Middle frontal gyrus (tissue), 1 donor: Measurements from ENCODE around the gene GAREM1.
"Not testable (repeated sequence)": the region's sequence is repeated elsewhere in the genome, so short reads cannot be mapped to it uniquely, and the experiment has no call there.

Source experiments
- DNase-seq: peaks from one replicate; pipeline ENCODE4 v3.0.0-alpha.2; 2015; ENCODE audit warnings: low spot score; ENCODE audit errors: extremely low spot score

The GAREM1 gene

DNA sequence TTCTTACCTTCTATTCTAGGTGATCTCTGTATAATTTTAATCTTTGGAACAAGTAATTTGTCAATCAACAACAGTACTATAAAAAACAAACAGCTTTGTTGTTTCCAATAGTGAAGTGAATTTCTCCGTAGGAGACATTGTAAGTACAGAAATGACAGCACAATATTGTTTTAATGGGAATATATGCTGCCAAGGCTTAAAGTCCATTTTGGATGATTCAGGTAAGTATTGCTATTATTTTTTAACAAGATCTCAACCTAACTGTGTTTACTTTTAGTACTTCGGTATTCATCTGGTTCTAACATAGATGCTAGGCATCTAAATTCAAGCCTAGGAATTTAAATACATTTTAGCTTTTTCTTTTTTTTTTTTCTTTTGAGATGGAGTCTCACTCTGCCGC is 175.1 kb downstream of the GAREM1 start:
- no peak for DNase-seq

- DNase-seq = no peak
Observed at GRCh38 chr18:32293107-32293506, 177.6 kb downstream of the GAREM1 start.

- DNase-seq = not testable (repeated sequence)
Observed at GRCh38 chr18:32291623-32292022, 179.1 kb downstream of the GAREM1 start.

DNA sequence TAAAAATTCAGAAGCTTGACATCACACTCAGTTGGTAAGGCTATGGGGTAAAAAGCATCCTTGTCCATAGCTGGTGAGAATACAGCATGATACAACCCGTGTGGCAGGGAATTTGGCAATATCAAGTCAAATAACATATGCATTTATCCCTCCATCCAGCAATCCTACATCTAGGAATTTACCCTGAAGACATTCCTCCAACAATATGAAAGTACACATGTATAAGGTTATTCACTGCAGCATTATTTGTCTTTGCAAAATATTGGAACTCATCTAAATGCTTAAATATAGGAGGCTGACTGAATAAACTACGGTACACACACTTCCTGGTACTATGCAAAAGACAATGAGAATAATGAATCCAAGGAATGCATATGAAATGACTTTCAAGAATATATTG is 179.9 kb downstream of the GAREM1 start:
- DNase-seq = no peak

DNA sequence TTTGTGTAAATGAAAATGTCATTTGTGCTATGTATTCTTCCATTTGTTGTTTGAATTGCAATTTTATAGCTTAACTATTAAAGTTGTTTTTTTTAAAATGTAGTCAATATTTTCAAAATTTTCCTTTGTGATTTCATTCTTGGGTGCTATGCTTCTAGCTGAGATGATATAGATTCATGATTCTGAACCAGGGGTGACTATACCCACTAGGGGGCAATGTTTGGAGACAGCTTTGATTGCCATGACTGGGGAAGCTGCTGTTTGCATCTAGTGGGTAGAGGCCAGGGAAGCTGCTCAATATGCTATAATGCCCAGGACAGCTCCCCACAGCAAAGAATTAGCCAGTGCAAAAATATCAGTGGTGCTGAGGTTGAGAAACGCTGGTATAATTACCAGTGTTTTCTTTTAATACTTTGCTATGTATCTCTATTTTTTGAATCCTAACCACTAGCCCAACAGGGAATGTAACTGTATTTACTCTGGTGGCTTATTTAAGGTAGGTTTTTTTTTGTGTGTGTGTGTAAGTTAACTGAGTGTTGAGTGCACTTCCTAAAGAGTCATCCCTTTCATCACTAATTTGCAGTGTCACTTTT is 181.1 kb downstream of the GAREM1 start:
- no peak for DNase-seq

- DNase-seq = no peak
Observed at GRCh38 chr18:32287873-32288272, 182.8 kb downstream of the GAREM1 start.

GRCh38 chr18:32287249-32287648 is 183.4 kb downstream of the GAREM1 start:
- DNase-seq = no peak

GRCh38 chr18:32286749-32287148 is 183.9 kb downstream of the GAREM1 start:
- no peak for DNase-seq

DNA sequence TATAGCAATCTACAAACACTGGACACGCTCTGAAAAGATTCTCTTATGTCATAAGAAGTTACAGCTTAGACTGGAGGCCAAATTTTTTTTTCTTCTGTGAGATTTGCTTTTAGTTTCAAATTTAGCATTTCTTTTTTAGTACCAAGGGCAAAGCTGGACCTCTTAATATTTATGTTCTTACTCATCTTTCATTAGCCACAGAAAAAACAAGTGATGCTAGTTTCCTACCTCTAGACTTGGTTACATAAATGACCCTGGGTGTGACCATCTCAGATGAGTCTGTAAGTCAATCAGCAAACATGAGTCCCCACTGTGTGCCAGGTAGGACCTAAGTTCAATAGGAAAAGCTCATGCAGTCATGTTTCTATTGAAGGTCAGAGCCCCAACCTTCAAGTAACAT is 186.4 kb downstream of the GAREM1 start:
- DNase-seq = no peak

GRCh38 chr18:32280911-32281310 is 189.8 kb downstream of the GAREM1 start:
- no peak for DNase-seq

DNA sequence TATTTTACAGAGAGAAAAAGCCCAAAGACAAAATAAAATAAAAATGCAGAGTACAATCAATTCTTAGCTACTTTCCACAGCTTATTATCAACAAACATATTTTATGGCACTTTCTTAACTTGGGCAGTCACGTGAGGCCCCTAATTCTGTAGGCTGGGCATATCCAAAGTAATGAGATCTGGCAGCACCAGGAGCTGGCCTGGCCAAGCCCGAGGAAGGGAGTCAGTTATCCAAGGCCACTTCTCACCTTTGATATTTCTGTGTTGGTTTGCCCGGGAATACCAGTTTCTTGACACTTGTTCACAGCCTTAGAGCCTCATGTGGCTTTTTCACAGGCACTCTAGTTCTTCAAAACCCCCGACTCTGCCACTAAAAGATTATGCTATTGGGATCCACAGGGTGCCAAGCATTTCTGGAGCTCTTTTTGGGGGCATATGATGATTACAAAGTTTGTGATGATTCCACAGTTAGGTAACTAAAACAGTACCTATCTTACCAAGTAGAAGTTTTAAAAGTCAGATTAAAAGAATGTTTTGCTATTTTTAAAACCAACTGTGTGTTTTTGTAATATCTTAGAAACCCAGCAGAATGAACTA is 190.4 kb downstream of the GAREM1 start:
- no peak for DNase-seq

DNA sequence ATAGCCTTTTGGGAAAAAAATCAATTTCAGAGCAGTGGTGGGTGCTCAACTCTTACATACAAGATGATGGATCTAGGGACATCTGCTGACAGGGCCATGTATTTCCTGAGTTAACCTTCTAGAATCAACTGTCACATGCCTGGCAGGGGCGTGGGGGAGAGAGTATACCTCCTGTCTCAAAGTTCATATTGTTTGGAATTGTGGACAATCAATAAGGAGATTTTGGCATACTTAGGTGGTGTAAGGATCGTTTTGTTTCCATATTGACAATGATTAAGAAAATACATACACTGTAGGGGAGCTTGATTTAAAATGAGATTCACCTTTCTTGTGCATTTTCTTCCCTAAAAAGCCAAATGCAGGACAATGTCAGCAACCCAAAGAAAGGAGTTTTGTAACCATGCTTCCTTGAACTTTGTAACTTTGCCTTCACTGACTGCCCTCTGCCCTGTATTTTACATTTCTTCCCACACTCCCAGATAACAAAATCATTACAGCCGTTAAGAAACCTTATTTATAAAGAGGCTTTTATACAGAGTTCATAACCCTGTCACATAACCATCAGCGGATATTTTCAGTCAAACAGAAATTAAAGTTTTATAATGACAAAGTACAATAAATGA is 192.4 kb downstream of the GAREM1 start:
- DNase-seq = no peak

GRCh38 chr18:32277549-32277948 is 193.1 kb downstream of the GAREM1 start:
- no peak for DNase-seq

- DNase-seq = no peak
Observed at GRCh38 chr18:32276906-32277305, 193.8 kb downstream of the GAREM1 start.

DNA sequence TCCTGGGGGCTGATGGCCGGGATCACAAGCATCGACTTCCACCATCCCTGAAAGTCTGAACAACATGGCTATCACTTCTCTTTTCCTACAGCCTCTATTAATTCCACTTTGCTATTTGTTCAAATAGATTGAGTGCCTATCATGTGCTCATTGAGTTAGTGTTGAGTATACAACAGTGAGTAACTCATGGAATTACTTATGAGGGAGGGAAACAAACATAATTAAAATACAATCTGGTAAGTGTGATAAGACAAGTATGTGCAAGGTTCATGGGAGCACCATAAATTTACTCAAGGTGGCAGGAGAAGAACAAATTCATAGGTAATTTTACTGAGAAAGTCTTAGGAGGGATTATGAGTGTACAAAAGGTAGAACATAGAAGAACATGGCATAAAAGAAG is 194.4 kb downstream of the GAREM1 start:
- DNase-seq = no peak

- DNase-seq = no peak
Observed at GRCh38 chr18:32275221-32275620, 195.5 kb downstream of the GAREM1 start.

DNA sequence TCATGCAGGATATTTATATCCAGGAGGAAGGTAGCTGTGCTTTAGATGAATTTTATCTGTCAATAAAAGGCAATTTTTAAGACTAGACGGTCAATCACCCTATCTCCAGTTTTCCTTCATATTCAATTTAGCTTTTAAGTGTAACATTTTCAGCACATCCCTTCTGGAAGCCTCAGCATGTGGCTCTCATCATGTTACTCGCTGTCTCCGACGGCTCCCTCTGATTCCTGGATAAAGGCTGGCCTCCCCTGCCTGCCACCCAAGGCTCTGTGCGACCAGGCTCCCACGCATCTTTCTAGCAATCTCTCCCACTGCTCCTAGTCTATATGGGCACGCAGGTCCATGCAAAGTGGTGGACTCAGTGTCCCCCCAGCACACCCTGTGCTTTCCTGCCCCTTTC is 196.4 kb downstream of the GAREM1 start:
- no peak for DNase-seq

- DNase-seq = no peak
Observed at GRCh38 chr18:32271672-32272208, 198.9 kb downstream of the GAREM1 start.

- DNase-seq = no peak
Observed at GRCh38 chr18:32270341-32270740, 200.3 kb downstream of the GAREM1 start.

- no peak for DNase-seq
Observed at GRCh38 chr18:32267463-32267862, 203.2 kb downstream of the GAREM1 start.

- no peak for DNase-seq
Observed at GRCh38 chr18:32264401-32264800, 206.3 kb downstream of the GAREM1 start.

- DNase-seq = no peak
Observed at GRCh38 chr18:32262092-32262491, 208.6 kb downstream of the GAREM1 start.

DNA sequence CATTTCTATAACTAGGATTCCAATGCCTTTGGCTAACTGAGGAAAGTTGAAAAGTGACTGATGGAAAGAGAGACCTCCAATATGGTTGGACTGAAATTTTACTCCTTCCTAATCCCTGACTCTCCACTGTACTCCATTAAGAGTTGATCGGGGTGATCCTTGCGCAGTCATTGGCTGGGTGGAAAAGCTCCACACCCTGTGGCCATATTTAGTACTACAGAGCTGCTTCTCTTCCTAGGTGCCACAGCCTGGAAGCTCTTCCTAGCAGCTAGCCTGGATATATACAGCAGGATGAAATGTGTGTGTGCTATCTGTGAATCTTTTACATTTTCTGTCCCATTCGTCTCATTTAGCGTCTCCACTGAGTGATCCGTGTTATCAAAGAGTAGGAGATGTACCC is 209.7 kb downstream of the GAREM1 start:
- no peak for DNase-seq
